BE2C (cell line): Measurements from ENCODE around the gene MYO18A.

Source experiments
- DNase-seq: peaks from one replicate; pipeline ENCODE4 v3.0.0-alpha.2; 2020
- H3K27me3 ChIP-seq: fragments of 250-450 bp; sonication (Bioruptor Pico); 2 replicates; pipeline ENCODE4 v1.5.1; 2020; ENCODE audit warnings: mild to moderate bottlenecking
- H3K36me3 ChIP-seq: fragments of 250-450 bp; sonication (Bioruptor Pico); 2 replicates; pipeline ENCODE4 v1.5.1; 2020; ENCODE audit warnings: mild to moderate bottlenecking
- H3K4me1 ChIP-seq: fragments of 250-450 bp; sonication (Bioruptor Pico); 2 replicates; pipeline ENCODE4 v1.5.1; 2020
- H3K4me3 ChIP-seq: 2 replicates; pipeline ENCODE4 v1.5.1; 2011; ENCODE audit warnings: low read depth, low read length
- H3K9me3 ChIP-seq: fragments of 250-450 bp; sonication (Bioruptor Pico); 2 replicates; pipeline ENCODE4 v1.5.1; 2020
- CTCF ChIP-seq: IDR thresholded peaks from 2 replicates; pipeline ENCODE4 v1.5.1; 2012; ENCODE audit warnings: mild to moderate bottlenecking, low read depth, low read length

MYO18A gene

DNA sequence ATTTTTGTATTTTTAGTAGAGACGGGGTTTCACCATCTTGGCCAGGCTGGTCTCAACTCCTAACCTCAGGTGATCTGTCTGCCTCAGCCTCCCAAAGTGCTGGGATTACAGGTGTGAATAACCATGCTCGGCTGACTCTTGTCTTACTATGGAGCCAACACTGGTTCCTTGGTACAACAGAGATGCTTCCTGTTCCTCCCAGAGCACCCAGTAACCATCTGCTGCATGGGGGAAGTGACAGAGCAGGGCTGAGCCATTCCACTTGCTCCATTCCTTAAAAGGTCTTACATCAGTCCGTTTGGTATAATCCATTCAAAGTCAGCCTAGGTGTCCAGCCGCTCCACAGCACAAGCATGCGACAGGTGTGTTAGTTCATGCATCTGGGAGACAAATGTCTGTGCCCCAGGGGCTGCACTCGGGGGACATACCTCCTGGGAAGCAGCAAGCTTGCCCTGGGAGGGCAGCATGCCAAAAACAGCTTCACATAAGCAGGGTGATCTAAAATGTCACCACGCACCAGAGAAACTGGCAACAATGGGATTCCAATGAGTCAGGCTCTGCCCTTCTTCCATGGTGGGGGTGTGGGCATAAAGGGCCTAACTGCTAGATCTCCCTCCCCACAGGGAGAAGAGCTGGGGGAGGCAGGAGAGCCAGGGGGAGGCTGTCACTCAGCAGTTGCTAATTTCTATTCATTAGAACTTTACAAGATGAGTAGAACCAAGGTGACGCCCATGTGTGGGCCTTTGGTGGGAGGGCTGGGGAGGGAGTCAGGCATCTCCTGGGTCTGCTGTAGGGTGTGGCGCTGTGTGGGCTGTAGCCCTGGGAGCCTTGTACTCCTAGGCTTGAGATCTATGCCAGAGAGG, 101.8 kb downstream of the MYO18A start:
- no peak for TF ChIP-seq CTCF
- no peak for DNase-seq
- H3K36me3 ChIP-seq: no peaks in the 10 kb centered on the region
- H3K4me3 ChIP-seq: no peak overlapping the region
- H3K9me3 ChIP-seq: no peaks in the 10 kb centered on the region
- no peaks in the 10 kb centered on the region for H3K4me1 ChIP-seq
- no peaks in the 10 kb centered on the region for H3K27me3 ChIP-seq

- no peak for TF ChIP-seq CTCF
- H3K4me3 ChIP-seq: no peak overlapping the region
- DNase-seq: no peak
- H3K27me3 ChIP-seq: no peaks in the 10 kb centered on the region
- H3K9me3 ChIP-seq: no peaks in the 10 kb centered on the region
- no peaks in the 10 kb centered on the region for H3K4me1 ChIP-seq
- H3K36me3 ChIP-seq: no peaks in the 10 kb centered on the region
Observed at GRCh38 chr17:29077320-29077719, 102.9 kb downstream of the MYO18A start.

DNA sequence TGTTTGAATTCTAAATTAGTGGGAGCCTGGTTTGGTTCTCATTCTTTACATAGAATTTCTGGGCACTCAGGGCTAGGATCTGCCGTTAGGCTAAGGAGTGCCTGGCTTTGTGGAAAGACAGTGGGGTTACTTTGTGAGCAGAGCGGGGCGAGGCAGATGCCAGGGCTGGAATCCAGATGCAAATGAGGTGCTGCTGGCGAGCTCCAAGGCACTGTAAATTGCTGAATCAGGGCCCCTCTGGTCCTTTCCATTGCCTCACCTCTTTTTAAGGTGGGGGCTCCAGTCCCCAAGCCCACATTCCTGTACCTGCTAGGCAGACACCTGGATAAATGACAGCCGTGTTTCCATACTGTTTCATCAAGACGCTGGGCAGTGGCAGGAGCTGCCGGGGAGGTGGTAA, 103.5 kb downstream of the MYO18A start:
- H3K36me3 ChIP-seq: no peaks in the 10 kb centered on the region
- H3K4me1 ChIP-seq: no peaks in the 10 kb centered on the region

GRCh38 chr17:29076087-29076486, 104.1 kb downstream of the MYO18A start:
- no peak for TF ChIP-seq CTCF
- H3K4me3 ChIP-seq: no peak overlapping the region
- no peaks in the 10 kb centered on the region for H3K9me3 ChIP-seq
- no peaks in the 10 kb centered on the region for H3K4me1 ChIP-seq
- H3K27me3 ChIP-seq: no peaks in the 10 kb centered on the region
- H3K36me3 ChIP-seq: no peaks in the 10 kb centered on the region
- DNase-seq: no peak

More for the DNA sequence above, 103.5 kb downstream of the MYO18A start:
- DNase-seq: no peak
- Histone ChIP-seq H3K4me3 (no peak overlapping the region), H3K27me3 (no peaks in the 10 kb centered on the region), H3K9me3 (no peaks in the 10 kb centered on the region)
- no peak for TF ChIP-seq CTCF

- DNase-seq: no peak
- Histone ChIP-seq H3K4me3 (no peak overlapping the region), H3K36me3 (no peaks in the 10 kb centered on the region), H3K27me3 (no peaks in the 10 kb centered on the region), H3K4me1 (no peaks in the 10 kb centered on the region), H3K9me3 (no peaks in the 10 kb centered on the region)
- no peak for TF ChIP-seq CTCF
Observed at GRCh38 chr17:29074488-29074887, 105.7 kb downstream of the MYO18A start.

DNA sequence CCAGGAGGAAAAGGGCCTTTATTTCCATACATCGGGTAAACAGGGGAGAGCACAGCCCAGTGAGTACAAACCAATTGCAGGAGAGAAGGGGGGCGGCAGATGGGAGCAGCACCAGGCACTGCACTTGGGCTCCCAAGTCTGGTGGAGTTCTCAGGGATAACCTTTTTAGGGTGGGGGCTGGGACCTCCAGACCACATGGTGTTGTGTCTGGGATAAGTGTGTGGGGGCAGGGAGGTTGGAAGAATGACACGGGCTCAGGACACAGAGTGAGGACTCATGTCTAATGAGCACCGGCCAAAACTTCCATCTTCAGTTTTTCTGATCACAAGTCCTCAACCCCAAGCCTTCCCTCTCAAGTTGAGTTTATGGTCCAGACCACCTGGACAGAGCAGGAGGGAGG, 106.7 kb downstream of the MYO18A start:
- H3K36me3 ChIP-seq: no peaks in the 10 kb centered on the region
- no peak for DNase-seq
- H3K4me3 ChIP-seq: no peak overlapping the region
- no peak for TF ChIP-seq CTCF
- no peaks in the 10 kb centered on the region for H3K4me1 ChIP-seq
- H3K27me3 ChIP-seq: no peaks in the 10 kb centered on the region
- H3K9me3 ChIP-seq: no peaks in the 10 kb centered on the region
